Measurements from ENCODE around the gene CARD11. TPM values are rescaled to one million over a fixed set of nuclear protein-coding genes. Genes with fewer than 3 reads are reported as not detected.

The CARD11 gene
- polyA plus RNA-seq, 1 donor from 2014 or later: not detected

GRCh38 chr7:2970307-2970664, 73.4 kb downstream of the CARD11 start:
- H4K20me1 ChIP-seq (ENCODE audit: insufficient read depth): no peaks in the 10 kb centered on the region
- H3K9me3 ChIP-seq (ENCODE audit: low read length): no peaks in the 10 kb centered on the region
- no peaks in the 10 kb centered on the region for H3F3A ChIP-seq (ENCODE audit: insufficient read depth, low read length, poor library complexity, severe bottlenecking)
- no peaks in the 10 kb centered on the region for H3K9me2 ChIP-seq (ENCODE audit: insufficient read depth, low read length)
- no peak overlapping the region for H3K27ac ChIP-seq (ENCODE audit: low read length)
- H3K36me3 ChIP-seq (ENCODE audit: insufficient read depth, low read length): no peaks in the 10 kb centered on the region
- H3K79me2 ChIP-seq (replicated peaks; ENCODE audit: insufficient read depth, low read length): no peaks in the 10 kb centered on the region
- H3K4me3 ChIP-seq (ENCODE audit: low read length): no peak overlapping the region
- no peak overlapping the region for H3K4me2 ChIP-seq (ENCODE audit: low read length)
- no peak overlapping the region for H3K9ac ChIP-seq (ENCODE audit: low read length)
- H3K27me3 ChIP-seq (ENCODE audit: insufficient read depth, low read depth, low read length): no peaks in the 10 kb centered on the region
- TF ChIP-seq EZH2 (IDR thresholded peaks at IDR 0.05; ENCODE audit: borderline replicate concordance, insufficient read depth, low read length, poor library complexity, severe bottlenecking): no peak
- TF ChIP-seq TAF1 (IDR thresholded peaks at IDR 0.05; ENCODE audit: low read depth): no peak
- TF ChIP-seq CTCF (IDR thresholded peaks at IDR 0.05; ENCODE audit: poor library complexity, severe bottlenecking): no peak
- no peak for TF ChIP-seq EP300 (conservative IDR thresholded peaks at IDR 0.05; ENCODE audit: poor library complexity, severe bottlenecking)
- no peak for TF ChIP-seq SMC3 (conservative IDR thresholded peaks at IDR 0.05; ENCODE audit: poor library complexity)
- no peak for TF ChIP-seq REST (IDR thresholded peaks at IDR 0.05; ENCODE audit: borderline replicate concordance)
- TF ChIP-seq MXI1 (conservative IDR thresholded peaks at IDR 0.05; ENCODE audit: poor library complexity, severe bottlenecking): no peak
- no peak for TF ChIP-seq RAD21 (conservative IDR thresholded peaks at IDR 0.05)
- TF ChIP-seq POLR2AphosphoS5 (IDR thresholded peaks at IDR 0.05): no peak
- H2AFZ ChIP-seq (ENCODE audit: low read depth, low read length): no peak overlapping the region

GRCh38 chr7:2969398-2970306, 74.0 kb downstream of the CARD11 start:
- no peak overlapping the region for H3K4me3 ChIP-seq (ENCODE audit: low read length)
- H3F3A ChIP-seq (ENCODE audit: insufficient read depth, low read length, poor library complexity, severe bottlenecking): no peaks in the 10 kb centered on the region
- TF ChIP-seq EZH2 (IDR thresholded peaks at IDR 0.05; ENCODE audit: borderline replicate concordance, insufficient read depth, low read length, poor library complexity, severe bottlenecking): no peak
- no peak for TF ChIP-seq TAF1 (IDR thresholded peaks at IDR 0.05; ENCODE audit: low read depth)
- no peak for TF ChIP-seq SMC3 (conservative IDR thresholded peaks at IDR 0.05; ENCODE audit: poor library complexity)
- no peak for TF ChIP-seq EP300 (conservative IDR thresholded peaks at IDR 0.05; ENCODE audit: poor library complexity, severe bottlenecking)
- no peak for TF ChIP-seq MXI1 (conservative IDR thresholded peaks at IDR 0.05; ENCODE audit: poor library complexity, severe bottlenecking)
- no peak for TF ChIP-seq RAD21 (conservative IDR thresholded peaks at IDR 0.05)
- TF ChIP-seq POLR2AphosphoS5 (IDR thresholded peaks at IDR 0.05): no peak

More at GRCh38 chr7:2969398-2970306, 74.0 kb downstream of the CARD11 start:
- Histone ChIP-seq H3K9me2 (ENCODE audit: insufficient read depth, low read length) (no peaks in the 10 kb centered on the region), H3K27me3 (ENCODE audit: insufficient read depth, low read depth, low read length) (no peaks in the 10 kb centered on the region), H3K79me2 (replicated peaks; ENCODE audit: insufficient read depth, low read length) (no peaks in the 10 kb centered on the region), H3K9me3 (ENCODE audit: low read length) (no peaks in the 10 kb centered on the region), H2AFZ (ENCODE audit: low read depth, low read length) (no peak overlapping the region), H3K4me2 (ENCODE audit: low read length) (no peak overlapping the region), H3K36me3 (ENCODE audit: insufficient read depth, low read length) (no peaks in the 10 kb centered on the region), H3K9ac (ENCODE audit: low read length) (no peak overlapping the region), H4K20me1 (ENCODE audit: insufficient read depth) (no peaks in the 10 kb centered on the region), H3K27ac (ENCODE audit: low read length) (no peak overlapping the region)
